GM18870 (cell line): ENCODE data around the gene RIMBP3C.
"Not testable (repeated sequence)": the region's sequence is repeated elsewhere in the genome, so short reads cannot be mapped to it uniquely, and the experiment has no call there.

Source experiments
- ATAC-seq: cut with Tn5 transposase; IDR thresholded peaks from one replicate; pipeline ENCODE4 v1.9.1; 2021; ENCODE audit warnings: moderate library complexity; ENCODE audit not compliant: unreplicated experiment

RIMBP3C gene, protein sequence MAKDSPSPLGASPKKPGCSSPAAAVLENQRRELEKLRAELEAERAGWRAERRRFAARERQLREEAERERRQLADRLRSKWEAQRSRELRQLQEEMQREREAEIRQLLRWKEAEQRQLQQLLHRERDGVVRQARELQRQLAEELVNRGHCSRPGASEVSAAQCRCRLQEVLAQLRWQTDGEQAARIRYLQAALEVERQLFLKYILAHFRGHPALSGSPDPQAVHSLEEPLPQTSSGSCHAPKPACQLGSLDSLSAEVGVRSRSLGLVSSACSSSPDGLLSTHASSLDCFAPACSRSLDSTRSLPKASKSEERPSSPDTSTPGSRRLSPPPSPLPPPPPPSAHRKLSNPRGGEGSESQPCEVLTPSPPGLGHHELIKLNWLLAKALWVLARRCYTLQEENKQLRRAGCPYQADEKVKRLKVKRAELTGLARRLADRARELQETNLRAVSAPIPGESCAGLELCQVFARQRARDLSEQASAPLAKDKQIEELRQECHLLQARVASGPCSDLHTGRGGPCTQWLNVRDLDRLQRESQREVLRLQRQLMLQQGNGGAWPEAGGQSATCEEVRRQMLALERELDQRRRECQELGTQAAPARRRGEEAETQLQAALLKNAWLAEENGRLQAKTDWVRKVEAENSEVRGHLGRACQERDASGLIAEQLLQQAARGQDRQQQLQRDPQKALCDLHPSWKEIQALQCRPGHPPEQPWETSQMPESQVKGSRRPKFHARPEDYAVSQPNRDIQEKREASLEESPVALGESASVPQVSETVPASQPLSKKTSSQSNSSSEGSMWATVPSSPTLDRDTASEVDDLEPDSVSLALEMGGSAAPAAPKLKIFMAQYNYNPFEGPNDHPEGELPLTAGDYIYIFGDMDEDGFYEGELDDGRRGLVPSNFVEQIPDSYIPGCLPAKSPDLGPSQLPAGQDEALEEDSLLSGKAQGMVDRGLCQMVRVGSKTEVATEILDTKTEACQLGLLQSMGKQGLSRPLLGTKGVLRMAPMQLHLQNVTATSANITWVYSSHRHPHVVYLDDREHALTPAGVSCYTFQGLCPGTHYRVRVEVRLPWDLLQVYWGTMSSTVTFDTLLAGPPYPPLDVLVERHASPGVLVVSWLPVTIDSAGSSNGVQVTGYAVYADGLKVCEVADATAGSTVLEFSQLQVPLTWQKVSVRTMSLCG (N-terminal part only)

GRCh38 chr22:21551361-21551760 is at the start of gene RIMBP3C:
RIMBP3C (minus strand) TSS chr22:21551461; CDS start chr22:21550976, 485 bp downstream.
- not testable (repeated sequence) for ATAC-seq

- no peak for ATAC-seq
These were observed 48.0 kb upstream of the RIMBP3C start for GRCh38 chr22:21599053-21599893.

DNA sequence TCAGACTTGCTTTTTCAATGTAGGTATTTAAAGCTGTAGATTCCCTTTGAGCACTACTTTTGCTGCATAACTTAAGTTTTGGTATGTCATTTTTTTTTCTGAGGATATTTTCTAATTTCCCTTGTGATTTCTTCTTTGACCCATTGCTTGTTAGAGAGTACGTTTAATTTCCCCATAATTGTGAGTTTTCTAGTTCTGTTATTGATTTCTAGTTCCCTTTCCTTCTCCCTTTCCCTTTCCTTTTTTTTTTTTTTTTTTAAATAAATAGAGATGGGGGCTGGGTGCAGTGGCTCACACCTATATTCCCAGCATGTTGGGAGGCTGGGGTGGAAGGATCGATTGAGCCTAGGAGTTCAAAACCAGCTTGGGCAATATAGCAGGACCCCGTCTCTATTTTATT is 47.0 kb upstream of the RIMBP3C start:
- no peak for ATAC-seq

DNA sequence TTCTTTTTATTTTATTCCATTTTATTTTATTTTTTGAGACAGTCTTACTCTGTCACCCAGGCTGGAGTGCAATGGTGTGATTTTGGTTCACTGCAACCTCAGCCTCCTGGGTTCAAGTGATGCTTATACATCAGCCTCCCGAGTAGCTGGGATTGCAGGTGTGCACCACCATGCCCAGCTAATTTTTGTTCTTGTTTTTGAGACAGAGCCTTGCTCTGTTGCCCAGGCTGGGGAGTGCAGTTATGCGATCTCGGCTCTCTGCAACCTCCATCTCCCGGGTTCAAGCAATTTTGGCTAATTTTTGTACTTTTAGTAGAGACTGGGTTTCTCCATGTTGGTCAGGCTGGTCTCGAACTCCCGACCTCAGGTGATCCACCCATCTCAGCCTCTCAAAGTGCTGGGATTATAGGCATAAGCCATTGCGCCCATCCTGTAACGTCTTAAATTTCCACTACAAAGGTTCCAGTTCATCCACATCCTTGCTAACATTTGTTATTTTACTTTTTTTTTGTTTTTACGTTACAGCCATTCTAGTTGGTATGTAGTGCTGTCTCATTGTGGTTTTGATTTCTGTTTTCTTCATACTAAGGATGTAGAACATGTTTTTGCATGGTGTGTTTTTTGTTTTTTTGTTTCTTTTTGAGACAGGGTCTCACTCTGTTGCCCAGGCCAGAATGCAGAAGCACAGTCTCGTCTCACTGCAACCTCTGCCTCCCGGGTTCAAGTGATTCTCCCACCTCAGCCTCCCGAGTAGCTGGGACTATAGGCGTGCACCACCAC is 45.3 kb upstream of the RIMBP3C start:
- ATAC-seq = not testable (repeated sequence)

DNA sequence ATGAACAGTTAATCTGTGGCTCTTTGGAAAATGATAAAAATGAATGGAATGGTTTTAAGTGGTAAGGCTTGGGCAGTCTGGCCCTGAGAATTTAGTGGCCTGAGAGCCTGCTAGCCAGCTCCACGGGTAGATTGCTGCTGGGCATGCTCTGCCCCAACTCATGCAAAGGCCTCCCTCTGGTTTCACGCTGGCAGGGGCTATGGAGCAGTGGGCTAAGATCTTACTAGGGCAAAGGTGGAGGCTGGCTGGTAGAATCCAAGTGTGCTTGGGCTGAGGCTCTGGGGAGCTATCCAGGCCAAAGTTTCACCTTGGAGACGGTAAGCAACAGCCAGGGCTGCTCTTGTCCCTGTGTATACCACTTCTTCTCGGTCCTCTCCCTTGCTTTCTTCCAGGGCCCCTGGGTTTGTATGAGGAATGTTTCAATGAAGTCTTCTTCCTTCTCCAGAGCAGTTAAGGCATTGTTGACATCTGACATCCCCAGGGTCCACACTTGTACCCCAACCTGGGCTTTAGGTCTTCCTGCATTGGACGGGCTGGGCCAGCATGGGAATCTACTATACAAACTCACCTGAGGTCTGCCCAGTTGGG is 43.7 kb upstream of the RIMBP3C start:
- ATAC-seq = no peak

DNA sequence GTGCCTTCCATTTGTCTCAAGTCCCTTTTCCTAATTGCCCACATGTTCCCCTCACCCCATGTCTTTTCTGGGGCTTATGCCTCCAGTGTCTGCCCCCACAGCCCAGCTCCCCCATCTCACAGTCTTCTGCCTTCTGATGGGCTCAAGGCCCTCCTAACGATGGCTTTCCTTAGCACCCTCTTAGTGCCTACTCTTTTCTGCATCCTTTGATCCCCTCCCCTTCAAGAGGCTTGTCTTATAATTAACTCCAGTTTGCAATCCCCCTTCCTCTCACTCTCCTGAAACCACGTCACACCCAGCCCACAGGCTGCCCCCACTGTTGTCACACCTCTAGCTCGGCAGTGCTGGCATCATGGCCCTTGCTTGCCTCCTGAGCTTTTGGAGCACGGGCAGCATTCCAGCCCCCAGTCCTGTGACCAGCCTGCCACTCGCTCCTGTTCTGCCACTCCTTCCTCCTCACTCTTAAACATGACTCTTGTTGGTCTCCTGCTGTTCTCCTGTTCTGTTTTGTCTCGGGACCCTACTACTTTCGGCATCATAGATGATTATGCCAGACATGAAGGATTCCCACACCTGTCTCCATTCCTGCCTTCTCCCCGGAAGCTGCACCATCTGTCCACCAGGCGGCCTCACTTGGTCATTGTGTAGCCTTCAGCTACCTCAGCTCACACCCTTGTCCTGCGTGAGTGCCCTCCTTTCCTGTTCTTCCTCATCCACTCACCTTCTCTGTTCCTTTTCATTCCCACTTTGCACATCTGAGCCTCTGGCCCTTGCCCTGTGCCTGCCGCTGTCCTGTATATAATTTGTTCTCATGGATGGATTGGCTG is 42.4 kb upstream of the RIMBP3C start:
- no peak for ATAC-seq

DNA sequence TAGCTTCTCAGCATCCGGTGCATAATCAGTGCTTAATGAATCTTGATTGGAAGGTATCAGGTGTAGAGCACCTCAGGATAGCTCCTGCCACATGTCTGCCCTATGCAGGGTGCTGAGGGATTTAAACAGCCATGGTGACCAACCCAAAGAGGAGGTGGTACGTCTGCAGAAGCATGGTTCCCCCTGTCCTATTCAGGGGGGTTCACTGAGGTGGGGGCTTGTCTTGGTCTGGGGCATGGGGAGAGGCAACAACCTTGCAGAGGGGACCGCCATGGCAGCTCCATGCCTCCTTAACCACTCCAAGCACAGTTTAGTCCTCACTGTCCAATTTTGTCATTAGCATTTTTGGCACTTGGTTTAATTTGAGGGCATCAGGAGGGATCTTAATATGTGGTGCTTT is 41.2 kb upstream of the RIMBP3C start:
- no peak for ATAC-seq

- ATAC-seq = no peak
These were observed 40.4 kb upstream of the RIMBP3C start for GRCh38 chr22:21591695-21592094.

GRCh38 chr22:21590809-21591641 is 39.8 kb upstream of the RIMBP3C start:
- ATAC-seq = no peak

- no peak for ATAC-seq
These were observed 38.1 kb upstream of the RIMBP3C start for GRCh38 chr22:21589396-21589795.

GRCh38 chr22:21587803-21588611 is 36.7 kb upstream of the RIMBP3C start:
- peak; percentile 84 for ATAC-seq

- no peak for ATAC-seq
These were observed 34.1 kb upstream of the RIMBP3C start for GRCh38 chr22:21585389-21585788.

- ATAC-seq = no peak
These were observed 31.8 kb upstream of the RIMBP3C start for GRCh38 chr22:21582801-21583740.

DNA sequence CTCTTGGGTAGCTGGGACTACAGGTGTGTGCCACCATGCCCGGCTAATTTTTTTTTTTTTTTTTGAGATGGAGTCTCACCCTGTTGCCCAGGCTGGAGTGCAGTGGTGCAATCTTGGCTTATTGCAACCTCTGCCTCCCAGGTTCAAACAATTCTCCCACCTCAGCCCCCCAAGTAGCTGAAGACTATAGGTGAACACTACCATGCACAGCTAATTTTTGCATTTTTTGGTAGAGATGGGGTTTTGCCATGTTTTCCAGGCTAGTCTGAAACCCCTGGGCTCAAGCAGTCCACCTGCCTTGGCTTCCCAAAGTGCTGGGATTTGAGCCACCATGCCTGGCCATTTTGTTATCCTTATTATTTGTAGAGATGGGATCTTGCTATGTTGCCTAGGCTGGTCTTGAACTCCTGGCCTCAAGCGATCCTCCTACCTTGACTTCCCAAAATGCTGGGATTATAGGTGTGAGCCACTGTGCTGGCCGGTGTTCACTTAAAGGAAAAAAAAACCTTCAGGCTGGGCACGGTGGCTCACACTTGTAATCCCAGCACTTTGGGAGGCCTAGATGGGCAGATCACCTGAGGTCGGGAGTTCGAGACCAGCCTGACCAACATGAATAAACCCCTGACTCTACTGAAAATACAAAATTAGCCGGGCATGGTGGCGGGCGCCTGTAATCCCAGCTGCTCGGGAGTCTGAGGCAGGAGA is 29.9 kb upstream of the RIMBP3C start:
- ATAC-seq = not testable (repeated sequence)

DNA sequence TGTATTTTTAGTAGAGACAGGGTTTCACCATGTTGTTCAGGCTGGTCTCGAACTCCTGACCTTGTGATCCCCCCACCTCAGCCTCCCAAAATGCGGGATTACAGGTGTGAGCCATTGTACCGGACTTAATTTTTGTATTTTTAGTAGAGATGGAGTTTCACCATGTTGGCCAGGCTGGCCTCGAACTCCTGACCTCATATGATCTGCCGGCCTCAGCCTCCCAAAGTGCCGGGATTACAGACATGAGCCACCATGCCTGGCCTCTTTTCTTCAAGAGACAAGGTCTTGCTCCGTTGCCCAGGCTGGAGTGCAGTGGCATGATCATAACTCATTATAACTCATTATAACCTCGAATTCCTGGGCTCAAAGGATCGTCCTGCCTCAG is 29.4 kb upstream of the RIMBP3C start:
- ATAC-seq = not testable (repeated sequence)
